Heart left ventricle (tissue), 13 donors: ENCODE data around the gene VPS35L.

Source experiments
- POLR2A ChIP-seq, 2 donors: fragments of 450-650 bp; IDR thresholded peaks; one replicate each; pipeline ENCODE4 v1.6.1; 2017; ENCODE audit warnings: antibody characterized with exemption in 2 of 2, mild to moderate bottlenecking in 2 of 2, moderate library complexity in 2 of 2
- TF ChIP-seq, protein P1 (sequence below), 12 donors: fragments of 200-600 bp; sonication (generic) in 4 of 12; IDR thresholded peaks; one replicate each; pipeline versions ENCODE4 v1.5.0 to v1.8.0; 2018 to 2022; ENCODE audit warnings: antibody characterized with exemption in 12 of 12, mild to moderate bottlenecking in 5 of 12
- donor health status: ischemic (EF 13 %, LVEDD 7.1; RV severe dilation, severe dysfunction).
- donor health status: DM: no; HTN: yes; CAD: no.
- donor health status: DM: no; HTN: no; CAD: no.
- donor health status: ischemic (EF 25% LVEDD 6.9; RV normal size, moderate dysfunction).
- donor health status: ischemic (EF 25% LVEDD 5.7; RV mildly dilated, moderate dysfunction).
- donor health status: ischemic (EF 35%, LVEDD 5.7; RV mildly dilated, moderate dysfunction).
- donor health status: nonischemic (EF 11% LVEDD 7.7; RV severe dilation, severe dysfunction).
- donor health status: DM: yes; HTN: yes; CAD: no.
- donor health status: PGD.
- donor health status: ischemic (EF 29% LVEDD 5.4; RV normal size, mild dysfunction).
- donor health status: nonischemic (EF 23%, LVEDD 6.1; RV moderate dilation, normal function).

DNA sequence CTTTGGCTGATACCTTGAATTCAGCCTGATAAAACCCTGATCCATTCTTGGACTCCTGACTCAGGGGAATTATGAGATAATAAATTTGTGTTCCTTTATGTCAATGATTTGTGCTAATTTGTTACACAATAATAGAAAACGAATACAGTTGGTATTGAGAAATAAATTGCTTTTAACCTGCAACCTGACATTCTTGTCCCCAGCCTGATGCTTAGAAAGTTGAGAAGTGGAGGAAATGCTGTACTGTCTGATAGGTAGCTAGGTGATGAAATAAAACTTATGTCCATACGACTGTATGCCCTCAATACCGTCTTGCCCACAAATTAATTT, 173.1 kb downstream of the VPS35L start:
- TF ChIP-seq, protein P1, sequence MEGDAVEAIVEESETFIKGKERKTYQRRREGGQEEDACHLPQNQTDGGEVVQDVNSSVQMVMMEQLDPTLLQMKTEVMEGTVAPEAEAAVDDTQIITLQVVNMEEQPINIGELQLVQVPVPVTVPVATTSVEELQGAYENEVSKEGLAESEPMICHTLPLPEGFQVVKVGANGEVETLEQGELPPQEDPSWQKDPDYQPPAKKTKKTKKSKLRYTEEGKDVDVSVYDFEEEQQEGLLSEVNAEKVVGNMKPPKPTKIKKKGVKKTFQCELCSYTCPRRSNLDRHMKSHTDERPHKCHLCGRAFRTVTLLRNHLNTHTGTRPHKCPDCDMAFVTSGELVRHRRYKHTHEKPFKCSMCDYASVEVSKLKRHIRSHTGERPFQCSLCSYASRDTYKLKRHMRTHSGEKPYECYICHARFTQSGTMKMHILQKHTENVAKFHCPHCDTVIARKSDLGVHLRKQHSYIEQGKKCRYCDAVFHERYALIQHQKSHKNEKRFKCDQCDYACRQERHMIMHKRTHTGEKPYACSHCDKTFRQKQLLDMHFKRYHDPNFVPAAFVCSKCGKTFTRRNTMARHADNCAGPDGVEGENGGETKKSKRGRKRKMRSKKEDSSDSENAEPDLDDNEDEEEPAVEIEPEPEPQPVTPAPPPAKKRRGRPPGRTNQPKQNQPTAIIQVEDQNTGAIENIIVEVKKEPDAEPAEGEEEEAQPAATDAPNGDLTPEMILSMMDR (IDR thresholded peaks at IDR 0.05): no peak
- no peak for TF ChIP-seq POLR2A (IDR thresholded peaks at IDR 0.05)
